Nephron (organoid): ENCODE measurements around the gene TMEM43.

Source experiments
- H3K27ac Mint-ChIP-seq, 3 experiments: 2 replicates each; pipeline ENCODE4 v1.8.0; 2020; ENCODE audit warnings: mixed read lengths in 3 of 3, mild to moderate bottlenecking in 2 of 3, moderate library complexity in 1 of 3
- H3K27me3 Mint-ChIP-seq: 2 replicates; pipeline ENCODE4 v1.8.0; 2021; ENCODE audit warnings: low read depth, mild to moderate bottlenecking, moderate library complexity, mixed read lengths
- H3K36me3 Mint-ChIP-seq: 2 replicates; pipeline ENCODE4 v1.8.0; 2020; ENCODE audit warnings: low read depth, mixed read lengths
- H3K4me1 Mint-ChIP-seq: 2 replicates; pipeline ENCODE4 v1.8.0; 2020; ENCODE audit warnings: mixed read lengths
- H3K4me3 Mint-ChIP-seq, 3 experiments: 2 replicates each; pipeline ENCODE4 v1.8.0; 2020; ENCODE audit warnings: mild to moderate bottlenecking in 3 of 3, mixed read lengths in 3 of 3, moderate library complexity in 2 of 3
- H3K9me3 Mint-ChIP-seq: 2 replicates; pipeline ENCODE4 v1.8.0; 2020; ENCODE audit warnings: mixed read lengths
- TF ChIP-seq, protein P1 (sequence below), 3 experiments: fragments of 200-600 bp; sonication (generic); IDR thresholded peaks; one replicate each; pipeline ENCODE4 v1.5.0; 2021; ENCODE audit warnings: antibody characterized with exemption in 3 of 3; ENCODE audit not compliant: unreplicated experiment in 3 of 3

The TMEM43 gene

GRCh38 chr3:14142567-14143270, 17.9 kb downstream of the TMEM43 start:
- Mint-ChIP-seq H3K9me3 (no peaks in the 10 kb centered on the region), H3K27me3 (no peaks in the 10 kb centered on the region), H3K4me3 (no peak overlapping the region), H3K4me1 (peaks cover 34% of the 10 kb centered on the region), H3K36me3 (peaks cover 35% of the 10 kb centered on the region), H3K27ac (peak overlapping the region in 2 of 3 experiments; percentile 43 to 97)
- TF ChIP-seq, protein P1, sequence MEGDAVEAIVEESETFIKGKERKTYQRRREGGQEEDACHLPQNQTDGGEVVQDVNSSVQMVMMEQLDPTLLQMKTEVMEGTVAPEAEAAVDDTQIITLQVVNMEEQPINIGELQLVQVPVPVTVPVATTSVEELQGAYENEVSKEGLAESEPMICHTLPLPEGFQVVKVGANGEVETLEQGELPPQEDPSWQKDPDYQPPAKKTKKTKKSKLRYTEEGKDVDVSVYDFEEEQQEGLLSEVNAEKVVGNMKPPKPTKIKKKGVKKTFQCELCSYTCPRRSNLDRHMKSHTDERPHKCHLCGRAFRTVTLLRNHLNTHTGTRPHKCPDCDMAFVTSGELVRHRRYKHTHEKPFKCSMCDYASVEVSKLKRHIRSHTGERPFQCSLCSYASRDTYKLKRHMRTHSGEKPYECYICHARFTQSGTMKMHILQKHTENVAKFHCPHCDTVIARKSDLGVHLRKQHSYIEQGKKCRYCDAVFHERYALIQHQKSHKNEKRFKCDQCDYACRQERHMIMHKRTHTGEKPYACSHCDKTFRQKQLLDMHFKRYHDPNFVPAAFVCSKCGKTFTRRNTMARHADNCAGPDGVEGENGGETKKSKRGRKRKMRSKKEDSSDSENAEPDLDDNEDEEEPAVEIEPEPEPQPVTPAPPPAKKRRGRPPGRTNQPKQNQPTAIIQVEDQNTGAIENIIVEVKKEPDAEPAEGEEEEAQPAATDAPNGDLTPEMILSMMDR (IDR thresholded peaks at IDR 0.05; ENCODE audit: unreplicated experiment in 3 of 3), result no peak

GRCh38 chr3:14143271-14144225, 18.7 kb downstream of the TMEM43 start:
- Mint-ChIP-seq H3K4me3 (no peak overlapping the region), H3K36me3 (peaks cover 33% of the 10 kb centered on the region), H3K9me3 (no peaks in the 10 kb centered on the region), H3K4me1 (peaks cover 34% of the 10 kb centered on the region), H3K27ac (peak overlapping the region; percentile 73 to 97 (median 91)), H3K27me3 (no peaks in the 10 kb centered on the region)
- TF ChIP-seq, protein P1 (IDR thresholded peaks at IDR 0.05; ENCODE audit: unreplicated experiment in 3 of 3), result no peak

- TF ChIP-seq, protein P1 (IDR thresholded peaks at IDR 0.05; ENCODE audit: unreplicated experiment in 3 of 3), result no peak
- no peaks in the 10 kb centered on the region for H3K27me3 Mint-ChIP-seq
- no peaks in the 10 kb centered on the region for H3K9me3 Mint-ChIP-seq
- H3K4me3 Mint-ChIP-seq, result peak overlapping the region in 2 of 3 experiments; percentile 25 to 42
- H3K27ac Mint-ChIP-seq, result peak overlapping the region; percentile 91 to 97 (median 97)
- H3K36me3 Mint-ChIP-seq, result peaks cover 30% of the 10 kb centered on the region
- peaks cover 34% of the 10 kb centered on the region for H3K4me1 Mint-ChIP-seq
These were observed 19.7 kb downstream of the TMEM43 start for GRCh38 chr3:14144423-14145075.

DNA sequence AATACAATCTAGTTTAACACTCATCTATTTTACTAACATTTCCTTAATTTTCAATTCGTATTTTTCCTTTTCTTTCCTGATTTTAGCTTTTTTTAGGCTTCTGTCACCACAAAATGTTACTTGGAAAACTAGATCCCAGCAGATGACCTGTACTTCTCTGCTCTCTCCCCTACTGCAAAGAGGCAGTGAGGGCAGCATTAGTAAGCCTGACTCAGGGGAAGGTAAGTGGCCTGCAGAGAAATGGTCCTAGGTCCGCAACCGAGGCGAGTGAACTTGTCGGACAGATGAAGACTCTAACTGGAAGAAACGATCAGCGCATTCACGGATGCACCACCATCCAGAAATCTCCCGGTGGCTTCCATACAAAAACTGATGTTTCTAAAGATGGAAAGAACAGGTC, 20.4 kb downstream of the TMEM43 start:
- H3K4me1 Mint-ChIP-seq, result peaks cover 34% of the 10 kb centered on the region
- H3K36me3 Mint-ChIP-seq, result peaks cover 29% of the 10 kb centered on the region
- peak overlapping the region; percentile 91 to 97 (median 97) for H3K27ac Mint-ChIP-seq
- TF ChIP-seq, protein P1 (IDR thresholded peaks at IDR 0.05; ENCODE audit: unreplicated experiment in 3 of 3), result no peak
- H3K4me3 Mint-ChIP-seq, result no peak overlapping the region
- no peaks in the 10 kb centered on the region for H3K27me3 Mint-ChIP-seq
- H3K9me3 Mint-ChIP-seq, result no peaks in the 10 kb centered on the region

DNA sequence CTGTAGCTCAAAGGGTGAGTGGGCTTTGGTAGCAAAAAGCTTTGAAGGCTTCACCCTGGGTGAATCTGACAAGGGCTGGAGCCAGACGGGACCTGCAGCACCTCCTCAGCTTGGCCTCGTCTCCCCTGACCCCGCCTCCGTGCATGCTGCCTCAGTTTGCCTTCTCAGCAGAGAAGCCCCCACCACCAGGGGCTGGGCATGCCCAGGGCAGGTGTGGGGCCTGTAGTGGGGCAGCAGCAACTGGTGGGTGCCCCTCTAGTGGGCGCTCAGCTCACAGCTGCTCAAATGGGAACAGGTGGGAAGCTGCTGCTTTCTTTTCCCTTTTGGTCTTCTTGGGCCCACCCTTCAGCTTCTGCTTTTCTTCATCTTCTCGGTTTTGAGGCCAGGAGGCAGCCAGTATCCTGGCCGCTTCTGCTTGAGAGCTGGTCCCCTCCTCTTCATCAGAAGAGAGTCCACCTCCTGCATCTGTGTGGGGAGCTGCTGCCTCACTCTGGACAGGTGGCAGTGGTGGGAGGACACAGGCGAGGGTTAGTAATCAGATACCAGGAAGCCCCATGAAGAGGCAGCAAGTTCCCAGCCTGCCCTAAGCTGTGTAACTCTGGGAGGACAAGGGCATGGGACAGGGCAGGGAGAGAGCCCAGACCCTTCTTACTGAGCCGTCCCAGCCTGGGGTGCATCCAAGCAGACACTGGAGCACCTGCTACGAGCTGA, 21.0 kb downstream of the TMEM43 start:
- Mint-ChIP-seq H3K4me1 (peaks cover 34% of the 10 kb centered on the region), H3K27me3 (no peaks in the 10 kb centered on the region), H3K27ac (peak overlapping the region in 1 of 3 experiments; percentile 97), H3K36me3 (peaks cover 35% of the 10 kb centered on the region), H3K9me3 (no peaks in the 10 kb centered on the region), H3K4me3 (no peak overlapping the region)
- TF ChIP-seq, protein P1 (IDR thresholded peaks at IDR 0.05; ENCODE audit: unreplicated experiment in 3 of 3), result no peak
